CD14-positive monocyte (primary cell): ENCODE results near the gene RGS5. TPM values are rescaled to one million over a fixed set of nuclear protein-coding genes. Genes with fewer than 3 reads are reported as not detected.

Source experiments
- DNase-seq, 3 donors: peaks; one replicate each; pipeline ENCODE4 v3.0.0-alpha.2; 2011 to 2022
- H2AFZ ChIP-seq: 2 replicates; pipeline ENCODE4 v1.6.0; 2012; ENCODE audit warnings: mild to moderate bottlenecking, low read depth, low read length, inconsistent platforms; ENCODE audit not compliant: insufficient read depth, poor library complexity, severe bottlenecking
- H3K27ac ChIP-seq, 2 donors: 1 replicate in 1 of 2; 2 replicates in 1 of 2; pipeline ENCODE4 v1.5.1; 2012 to 2013; ENCODE audit warnings: low read length in 2 of 2, control low read depth in 1 of 2, inconsistent platforms in 1 of 2, low read depth in 1 of 2, mild to moderate bottlenecking in 1 of 2
- H3K27me3 ChIP-seq, 2 donors: one replicate each; pipeline versions ENCODE4 v1.6.0 to v1.6.1; 2011 to 2013; ENCODE audit warnings: low read length in 2 of 2; ENCODE audit not compliant: control insufficient read depth in 2 of 2, insufficient read depth in 2 of 2
- H3K36me3 ChIP-seq, 2 donors: replicated peaks in 1 of 2; 1 replicate in 1 of 2; 2 replicates in 1 of 2; pipeline versions ENCODE4 v1.5.1 to v1.6.1; 2012 to 2013; ENCODE audit warnings: low read length in 2 of 2, control low read depth in 1 of 2, inconsistent platforms in 1 of 2, mild to moderate bottlenecking in 1 of 2; ENCODE audit not compliant: insufficient read depth in 2 of 2, control insufficient read depth in 1 of 2
- H3K4me1 ChIP-seq, 2 donors: 1 replicate in 1 of 2; 2 replicates in 1 of 2; pipeline versions ENCODE4 v1.5.1 to v1.6.1; 2012 to 2013; ENCODE audit warnings: low read length in 2 of 2, control low read depth in 1 of 2, inconsistent platforms in 1 of 2, mild to moderate bottlenecking in 1 of 2, moderate library complexity in 1 of 2; ENCODE audit not compliant: insufficient read depth in 2 of 2, control insufficient read depth in 1 of 2
- H3K4me2 ChIP-seq: replicated peaks from 2 replicates; pipeline ENCODE3; 2012; ENCODE audit warnings: low read length, moderate library complexity, mild to moderate bottlenecking; ENCODE audit not compliant: poor library complexity, severe bottlenecking; ENCODE audit errors: extremely low read depth
- H3K4me3 ChIP-seq, 3 experiments: fragments of 200-600 bp in 1 of 3; sonication (generic) in 1 of 3; replicated peaks in 1 of 3; 1 replicate in 2 of 3; 2 replicates in 1 of 3; pipeline ENCODE4 v1.5.1; 2011 to 2013; ENCODE audit warnings: low read length in 3 of 3, mild to moderate bottlenecking in 3 of 3, control low read depth in 2 of 3, low read depth in 2 of 3, inconsistent platforms in 1 of 3, moderate library complexity in 1 of 3
- H3K79me2 ChIP-seq: 2 replicates; pipeline ENCODE4 v1.6.0; 2012; ENCODE audit warnings: mild to moderate bottlenecking, control low read depth, inconsistent platforms, low read length, moderate library complexity; ENCODE audit not compliant: insufficient read depth
- H3K9ac ChIP-seq: 2 replicates; pipeline ENCODE4 v1.6.0; 2017; ENCODE audit warnings: low read length, mild to moderate bottlenecking; ENCODE audit not compliant: insufficient read depth, poor library complexity, severe bottlenecking
- H3K9me3 ChIP-seq, 2 donors: replicated peaks in 1 of 2; 1 replicate in 1 of 2; 2 replicates in 1 of 2; pipeline versions ENCODE4 v1.5.1 to v1.6.1; 2012 to 2013; ENCODE audit warnings: low read length in 2 of 2, control low read depth in 1 of 2; ENCODE audit not compliant: control insufficient read depth in 1 of 2, insufficient read depth in 1 of 2
- H4K20me1 ChIP-seq: 2 replicates; pipeline ENCODE4 v1.6.0; 2012; ENCODE audit warnings: mild to moderate bottlenecking, low read length, control low read depth, moderate library complexity; ENCODE audit not compliant: insufficient read depth
- H3K27ac Mint-ChIP-seq, 7 donors: one replicate each; pipeline ENCODE4 v1.8.0; 2020; ENCODE audit warnings: mild to moderate bottlenecking in 7 of 7, mixed read lengths in 7 of 7, moderate library complexity in 6 of 7, inconsistent platforms in 2 of 7
- H3K27me3 Mint-ChIP-seq, 3 donors: one replicate each; pipeline ENCODE4 v1.8.0; 2021 to 2022; ENCODE audit warnings: low read depth in 3 of 3, mild to moderate bottlenecking in 3 of 3, mixed read lengths in 3 of 3, moderate library complexity in 3 of 3, inconsistent platforms in 1 of 3
- H3K36me3 Mint-ChIP-seq, 2 donors: one replicate each; pipeline ENCODE4 v1.8.0; 2020; ENCODE audit warnings: mixed read lengths in 2 of 2, inconsistent platforms in 1 of 2, mild to moderate bottlenecking in 1 of 2
- H3K4me1 Mint-ChIP-seq: one replicate; pipeline ENCODE4 v1.8.0; 2020; ENCODE audit warnings: mild to moderate bottlenecking, mixed read lengths
- H3K4me3 Mint-ChIP-seq, 2 donors: one replicate each; pipeline ENCODE4 v1.8.0; 2020; ENCODE audit warnings: mild to moderate bottlenecking in 2 of 2, mixed read lengths in 2 of 2, moderate library complexity in 1 of 2
- H3K9me3 Mint-ChIP-seq, 7 donors: one replicate each; pipeline ENCODE4 v1.8.0; 2020 to 2022; ENCODE audit warnings: mixed read lengths in 7 of 7, mild to moderate bottlenecking in 6 of 7, moderate library complexity in 6 of 7, inconsistent platforms in 2 of 7
- WGBS: methylation state at CpG from one replicate; pipeline ENCODE4 v1.1.5; 2013; ENCODE audit warnings: missing lambda C conversion rate; ENCODE audit not compliant: insufficient coverage; 5-methylcytosine and 5-hydroxymethylcytosine counted together
- intact Hi-C, 2 donors: fragments of 100-400 bp; cut with micrococcal nuclease; formaldehyde crosslinking; loops; one replicate each; pipeline versions ENCODE4 v1.15.0 to v1.15.1; 2023
- polyA plus RNA-seq, 3 donors: library from polyadenylated mRNA; depleted of rRNA in 1 of 3; unstranded in 2 of 3; stranded (reverse) in 1 of 3; fragments of 300-500 nt in 2 of 3; fragments of >200 nt in 1 of 3; fragmentation: Illumina TruSeq in 2 of 3; gene quantifications; 1 replicate in 2 of 3; 2 replicates in 1 of 3; pipeline ENCODE4 v1.2.3, GENCODE V29; 2012 to 2021
- TF ChIP-seq, protein P1 (sequence below): fragments of 200-600 bp; IDR thresholded peaks from one replicate; pipeline ENCODE4 v1.8.0; 2022; ENCODE audit warnings: antibody characterized with exemption, mild to moderate bottlenecking

RGS5 gene
- polyA plus RNA-seq, 3 donors, result 0.93 TPM; not detected in 2

- intact Hi-C loops, result no loop called here
- H2AFZ ChIP-seq, result no peak overlapping the region
- H3K9me3 Mint-ChIP-seq, result peaks cover 0 to 2% (median 0%) of the 10 kb centered on the region in 7 donors
- no peaks in the 10 kb centered on the region for H3K27me3 Mint-ChIP-seq
- no peaks in the 10 kb centered on the region for H4K20me1 ChIP-seq
- H3K36me3 Mint-ChIP-seq, result no peaks in the 10 kb centered on the region
- TF ChIP-seq, protein P1, sequence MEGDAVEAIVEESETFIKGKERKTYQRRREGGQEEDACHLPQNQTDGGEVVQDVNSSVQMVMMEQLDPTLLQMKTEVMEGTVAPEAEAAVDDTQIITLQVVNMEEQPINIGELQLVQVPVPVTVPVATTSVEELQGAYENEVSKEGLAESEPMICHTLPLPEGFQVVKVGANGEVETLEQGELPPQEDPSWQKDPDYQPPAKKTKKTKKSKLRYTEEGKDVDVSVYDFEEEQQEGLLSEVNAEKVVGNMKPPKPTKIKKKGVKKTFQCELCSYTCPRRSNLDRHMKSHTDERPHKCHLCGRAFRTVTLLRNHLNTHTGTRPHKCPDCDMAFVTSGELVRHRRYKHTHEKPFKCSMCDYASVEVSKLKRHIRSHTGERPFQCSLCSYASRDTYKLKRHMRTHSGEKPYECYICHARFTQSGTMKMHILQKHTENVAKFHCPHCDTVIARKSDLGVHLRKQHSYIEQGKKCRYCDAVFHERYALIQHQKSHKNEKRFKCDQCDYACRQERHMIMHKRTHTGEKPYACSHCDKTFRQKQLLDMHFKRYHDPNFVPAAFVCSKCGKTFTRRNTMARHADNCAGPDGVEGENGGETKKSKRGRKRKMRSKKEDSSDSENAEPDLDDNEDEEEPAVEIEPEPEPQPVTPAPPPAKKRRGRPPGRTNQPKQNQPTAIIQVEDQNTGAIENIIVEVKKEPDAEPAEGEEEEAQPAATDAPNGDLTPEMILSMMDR, result no peak
- H3K4me3 Mint-ChIP-seq, result no peak overlapping the region
- H3K4me3 ChIP-seq, result no peak overlapping the region
- no peaks in the 10 kb centered on the region for H3K4me1 ChIP-seq
- no peaks in the 10 kb centered on the region for H3K9me3 ChIP-seq
- H3K9ac ChIP-seq, result no peak overlapping the region
- H3K27ac Mint-ChIP-seq, result no peak overlapping the region
- no peaks in the 10 kb centered on the region for H3K27me3 ChIP-seq
- no peaks in the 10 kb centered on the region for H3K36me3 ChIP-seq
- WGBS, result no CpG with 5 or more reads among the region's 4 CpGs
- no peak overlapping the region for H3K4me2 ChIP-seq
- no peaks in the 10 kb centered on the region for H3K4me1 Mint-ChIP-seq
- no peak for DNase-seq
- no peak overlapping the region for H3K27ac ChIP-seq
- H3K79me2 ChIP-seq, result no peaks in the 10 kb centered on the region
These were observed 38.7 kb downstream of the RGS5 start for GRCh38 chr1:163163881-163164582.

- Histone ChIP-seq H2AFZ (no peak overlapping the region), H3K27ac (no peak overlapping the region), H3K9ac (no peak overlapping the region), H3K27me3 (no peaks in the 10 kb centered on the region), H3K9me3 (no peaks in the 10 kb centered on the region), H3K4me1 (no peaks in the 10 kb centered on the region), H3K79me2 (no peaks in the 10 kb centered on the region), H4K20me1 (no peaks in the 10 kb centered on the region), H3K4me3 (no peak overlapping the region), H3K4me2 (no peak overlapping the region), H3K36me3 (no peaks in the 10 kb centered on the region)
- intact Hi-C loops, result no loop called here
- Mint-ChIP-seq H3K27me3 (no peaks in the 10 kb centered on the region), H3K9me3 (peaks cover 0 to 9% (median 1%) of the 10 kb centered on the region in 7 donors), H3K36me3 (no peaks in the 10 kb centered on the region), H3K4me1 (no peaks in the 10 kb centered on the region), H3K4me3 (no peak overlapping the region), H3K27ac (no peak overlapping the region)
- WGBS, result no CpG with 5 or more reads among the region's 4 CpGs
- no peak for DNase-seq
- TF ChIP-seq, protein P1, result no peak
These were observed 39.6 kb downstream of the RGS5 start for GRCh38 chr1:163163163-163163562.
